ENCODE measurements around the gene TAF15.

The TAF15 gene

GRCh38 chr17:35808962-35809854, at the start of gene TAF15:
Gene TAF15, plus strand, starts transcription at chr17:35809484. Its CDS starts 86 bp downstream, at chr17:35809570.
- peak; percentile 99 for DNase-seq

- DNase-seq: no peak
These were observed 48.7 kb upstream of the TAF15 start, which contains the start of gene C17orf50 for GRCh38 chr17:35760587-35760986. Gene C17orf50, plus strand, starts transcription at chr17:35760887. Its CDS starts 55 bp downstream, at chr17:35760942.

- no peak for DNase-seq
These were observed 47.7 kb upstream of the TAF15 start for GRCh38 chr17:35761601-35762000.

GRCh38 chr17:35763767-35764122, 45.5 kb upstream of the TAF15 start:
- no peak for DNase-seq

GRCh38 chr17:35764123-35764991, 44.9 kb upstream of the TAF15 start:
- peak; percentile 77 for DNase-seq

- no peak for DNase-seq
These were observed 44.1 kb upstream of the TAF15 start for GRCh38 chr17:35765086-35765710.

- DNase-seq: no peak
These were observed 43.4 kb upstream of the TAF15 start for GRCh38 chr17:35765756-35766488.

- DNase-seq: no peak
These were observed 42.8 kb upstream of the TAF15 start for GRCh38 chr17:35766489-35766877.

- DNase-seq: peak; percentile 54
These were observed 42.3 kb upstream of the TAF15 start for GRCh38 chr17:35766903-35767510.

GRCh38 chr17:35768797-35769196, 40.5 kb upstream of the TAF15 start:
- DNase-seq: no peak

- no peak for DNase-seq
These were observed 39.3 kb upstream of the TAF15 start for GRCh38 chr17:35769895-35770486.

- DNase-seq: no peak
These were observed 36.2 kb upstream of the TAF15 start for GRCh38 chr17:35773129-35773528.

GRCh38 chr17:35773679-35774425, 35.4 kb upstream of the TAF15 start:
- DNase-seq: no peak

GRCh38 chr17:35774499-35774898, 34.8 kb upstream of the TAF15 start:
- DNase-seq: no peak

- no peak for DNase-seq
These were observed 34.2 kb upstream of the TAF15 start for GRCh38 chr17:35775039-35775438.

- DNase-seq: no peak
These were observed 33.7 kb upstream of the TAF15 start for GRCh38 chr17:35775583-35775982.

GRCh38 chr17:35778641-35779196, 30.6 kb upstream of the TAF15 start:
- peak; percentile 17 for DNase-seq

- no peak for DNase-seq
These were observed 28.3 kb upstream of the TAF15 start for GRCh38 chr17:35780950-35781349.

GRCh38 chr17:35784895-35785294, 24.4 kb upstream of the TAF15 start:
- no peak for DNase-seq

- DNase-seq: peak; percentile 76
These were observed 22.3 kb upstream of the TAF15 start for GRCh38 chr17:35786941-35787432.

Measured in HCEC 1CT (cell line).